ENCODE data around the gene PTPRR. TPM values are rescaled to one million over a fixed set of nuclear protein-coding genes. Genes with fewer than 3 reads are reported as not detected.

The PTPRR gene, protein sequence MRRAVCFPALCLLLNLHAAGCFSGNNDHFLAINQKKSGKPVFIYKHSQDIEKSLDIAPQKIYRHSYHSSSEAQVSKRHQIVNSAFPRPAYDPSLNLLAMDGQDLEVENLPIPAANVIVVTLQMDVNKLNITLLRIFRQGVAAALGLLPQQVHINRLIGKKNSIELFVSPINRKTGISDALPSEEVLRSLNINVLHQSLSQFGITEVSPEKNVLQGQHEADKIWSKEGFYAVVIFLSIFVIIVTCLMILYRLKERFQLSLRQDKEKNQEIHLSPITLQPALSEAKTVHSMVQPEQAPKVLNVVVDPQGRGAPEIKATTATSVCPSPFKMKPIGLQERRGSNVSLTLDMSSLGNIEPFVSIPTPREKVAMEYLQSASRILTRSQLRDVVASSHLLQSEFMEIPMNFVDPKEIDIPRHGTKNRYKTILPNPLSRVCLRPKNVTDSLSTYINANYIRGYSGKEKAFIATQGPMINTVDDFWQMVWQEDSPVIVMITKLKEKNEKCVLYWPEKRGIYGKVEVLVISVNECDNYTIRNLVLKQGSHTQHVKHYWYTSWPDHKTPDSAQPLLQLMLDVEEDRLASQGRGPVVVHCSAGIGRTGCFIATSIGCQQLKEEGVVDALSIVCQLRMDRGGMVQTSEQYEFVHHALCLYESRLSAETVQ
- polyA plus RNA-seq (2013): not detected

- POLR2A ChIA-PET: no interaction called here
- 6% methylated on average over 16 of the region's 29 CpGs for WGBS (ENCODE audit: insufficient coverage)
- DNase-seq: no peak
- Histone ChIP-seq H3K4me1 (ENCODE audit: control extremely low read depth in 1 of 4, control insufficient read depth in 4 of 4, insufficient read depth in 4 of 4, low read length in 3 of 4) (peaks cover 0 to 3% (median 0%) of the 10 kb centered on the region in 4 experiments), H3K9me3 (ENCODE audit: control extremely low read depth in 1 of 5, control insufficient read depth in 4 of 5, insufficient read depth in 2 of 5, low read depth in 1 of 5, low read length in 4 of 5) (peaks cover 0 to 2% (median 0%) of the 10 kb centered on the region in 5 experiments), H3K4me3 (ENCODE audit: control insufficient read depth in 1 of 7, extremely low read depth in 1 of 7, insufficient read depth in 4 of 7, low read depth in 2 of 7, low read length in 6 of 7) (no peak within 1 kb of the TSS), H3K36me3 (ENCODE audit: control insufficient read depth in 4 of 4, insufficient read depth in 4 of 4, low read length in 3 of 4) (no peaks in the 10 kb centered on the region), H3K27me3 (replicated peaks in 2 of 5; ENCODE audit: control insufficient read depth in 4 of 5, insufficient read depth in 5 of 5, low read length in 4 of 5) (peaks cover 0 to 33% (median 20%) of the 10 kb centered on the region in 5 experiments), H3K27ac (ENCODE audit: insufficient read depth in 1 of 2, low read depth in 1 of 2, low read length in 2 of 2, poor library complexity in 1 of 2, severe bottlenecking in 2 of 2) (no peak within 1 kb of the TSS)
- CTCF ChIA-PET: no interaction called here
Observed at GRCh38 chr12:70920251-70920851, at the start of gene PTPRR. Gene PTPRR (minus strand): TSS chr12:70920738. CDS start chr12:70920390, 348 bp downstream.

DNA sequence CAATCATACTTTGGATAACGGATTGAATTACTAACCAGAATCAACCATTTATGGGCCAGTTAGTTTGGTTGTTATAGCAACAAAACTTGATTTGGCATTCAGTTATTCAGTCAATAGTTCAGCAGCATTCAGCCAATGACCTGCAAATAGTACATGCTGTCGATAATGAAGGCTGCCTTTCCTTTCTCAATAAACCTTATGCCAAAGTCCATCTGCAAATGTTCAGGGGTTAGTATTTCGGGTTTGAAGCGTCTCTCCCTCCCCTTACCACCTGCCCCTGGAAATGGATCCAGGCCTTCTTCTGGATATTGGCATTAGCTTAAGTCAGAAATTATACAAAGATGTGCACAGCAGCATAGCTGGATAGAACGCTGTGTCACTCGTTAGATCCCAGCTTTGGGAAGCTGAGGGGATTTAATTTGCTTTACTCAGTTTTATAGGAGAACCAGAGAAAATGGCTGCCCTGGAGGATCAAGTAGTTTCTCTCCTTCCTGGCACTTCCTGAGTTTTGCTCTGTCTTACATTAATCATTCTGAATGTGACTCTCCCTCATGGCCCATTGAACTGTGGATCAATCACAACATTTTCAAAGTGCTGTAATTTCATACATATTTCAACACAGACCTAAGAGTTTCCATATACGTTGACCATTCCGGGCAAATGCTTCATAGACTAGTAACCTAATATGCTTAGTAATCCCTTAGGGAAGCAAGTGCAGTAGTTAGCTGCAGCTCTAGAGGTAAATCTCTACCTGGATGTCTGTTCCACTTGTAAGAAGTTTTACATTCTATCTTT, 46.7 kb upstream of the PTPRR start:
- ChIA-PET POLR2A (no interaction called here), CTCF (no interaction called here)
- H3K27me3 ChIP-seq (replicated peaks in 2 of 5; ENCODE audit: control insufficient read depth in 4 of 5, insufficient read depth in 5 of 5, low read length in 4 of 5): no peaks in the 10 kb centered on the region
- no peaks in the 10 kb centered on the region for H3K36me3 ChIP-seq (ENCODE audit: control insufficient read depth in 4 of 4, insufficient read depth in 4 of 4, low read length in 3 of 4)
- WGBS (ENCODE audit: insufficient coverage): 100% methylated on average over 1 of the region's 8 CpGs
- H3K4me1 ChIP-seq (ENCODE audit: control extremely low read depth in 1 of 4, control insufficient read depth in 4 of 4, insufficient read depth in 4 of 4, low read length in 3 of 4): peaks cover 0 to 20% (median 0%) of the 10 kb centered on the region in 4 experiments
- H3K4me3 ChIP-seq (ENCODE audit: control insufficient read depth in 1 of 7, extremely low read depth in 1 of 7, insufficient read depth in 4 of 7, low read depth in 2 of 7, low read length in 6 of 7): peak overlapping the region in 1 of 7 experiments; percentile 32
- no peak for DNase-seq
- H3K9me3 ChIP-seq (ENCODE audit: control extremely low read depth in 1 of 5, control insufficient read depth in 4 of 5, insufficient read depth in 2 of 5, low read depth in 1 of 5, low read length in 4 of 5): no peaks in the 10 kb centered on the region
- H3K27ac ChIP-seq (ENCODE audit: insufficient read depth in 1 of 2, low read depth in 1 of 2, low read length in 2 of 2, poor library complexity in 1 of 2, severe bottlenecking in 2 of 2): no peak overlapping the region

DNA sequence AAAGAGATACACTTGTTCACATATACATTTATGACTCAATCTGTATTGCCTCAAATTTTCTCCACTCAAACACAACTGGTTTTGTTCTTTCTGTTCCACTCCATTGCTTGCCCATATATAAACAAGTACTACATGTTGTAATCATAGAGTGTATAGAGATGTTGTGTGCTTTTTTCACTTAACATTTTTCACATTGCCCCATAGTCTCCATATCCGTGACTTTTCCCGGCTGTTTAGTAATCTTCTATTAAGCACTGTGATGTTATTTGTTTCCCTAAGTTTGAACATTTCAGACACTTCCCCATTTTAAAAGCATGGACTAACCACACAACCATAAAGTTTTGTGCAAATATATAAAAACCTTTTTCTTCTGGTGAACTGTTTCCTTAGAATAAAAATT, 45.5 kb upstream of the PTPRR start:
- POLR2A ChIA-PET: no interaction called here
- no CpG with 5 or more reads among the region's 2 CpGs for WGBS (ENCODE audit: insufficient coverage)

DNA sequence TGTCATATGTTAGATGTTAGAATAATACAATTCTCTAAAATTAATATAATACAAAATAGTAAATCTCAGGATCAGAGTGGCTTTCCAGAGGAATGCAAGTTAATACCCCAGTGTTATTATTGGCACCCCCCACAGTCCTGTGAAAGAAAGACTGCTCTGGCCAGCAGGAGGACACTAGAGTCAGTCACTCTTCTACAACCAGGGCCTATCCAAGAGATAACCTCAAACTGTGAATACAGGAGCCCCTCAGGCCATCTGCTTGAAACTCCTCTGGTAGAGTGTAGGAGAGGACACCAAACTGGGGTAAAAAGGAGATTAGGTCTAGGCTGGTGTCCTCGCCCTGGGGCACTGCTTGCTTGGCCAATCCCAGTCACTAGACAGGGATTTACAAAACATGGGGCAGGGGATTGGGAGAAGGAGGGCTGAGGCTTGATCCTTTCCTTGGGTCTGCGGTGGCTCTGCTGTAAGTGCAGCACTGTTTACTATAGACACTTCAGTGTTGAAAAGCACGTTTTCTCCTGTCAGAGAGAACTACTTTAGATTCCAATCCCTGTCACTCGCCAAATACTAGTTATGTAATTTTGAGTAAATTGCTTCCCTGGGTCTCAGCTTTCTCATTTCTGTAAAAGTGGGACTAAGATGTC, 44.5 kb upstream of the PTPRR start:
- 100% methylated on average over 3 of the region's 4 CpGs for WGBS (ENCODE audit: insufficient coverage)

More for the DNA sequence above, 45.5 kb upstream of the PTPRR start:
- DNase-seq: peak in 2 of 3 donors; percentile 13 to 17
- H3K27ac ChIP-seq (ENCODE audit: insufficient read depth in 1 of 2, low read depth in 1 of 2, low read length in 2 of 2, poor library complexity in 1 of 2, severe bottlenecking in 2 of 2): no peak overlapping the region
- no peak overlapping the region for H3K4me3 ChIP-seq (ENCODE audit: control insufficient read depth in 1 of 7, extremely low read depth in 1 of 7, insufficient read depth in 4 of 7, low read depth in 2 of 7, low read length in 6 of 7)
- no peaks in the 10 kb centered on the region for H3K9me3 ChIP-seq (ENCODE audit: control extremely low read depth in 1 of 5, control insufficient read depth in 4 of 5, insufficient read depth in 2 of 5, low read depth in 1 of 5, low read length in 4 of 5)
- H3K36me3 ChIP-seq (ENCODE audit: control insufficient read depth in 4 of 4, insufficient read depth in 4 of 4, low read length in 3 of 4): no peaks in the 10 kb centered on the region
- CTCF ChIA-PET: no interaction called here
- no peaks in the 10 kb centered on the region for H3K27me3 ChIP-seq (replicated peaks in 2 of 5; ENCODE audit: control insufficient read depth in 4 of 5, insufficient read depth in 5 of 5, low read length in 4 of 5)
- H3K4me1 ChIP-seq (ENCODE audit: control extremely low read depth in 1 of 4, control insufficient read depth in 4 of 4, insufficient read depth in 4 of 4, low read length in 3 of 4): peaks cover 0 to 22% (median 0%) of the 10 kb centered on the region in 4 experiments

GRCh38 chr12:70963081-70963660, 42.6 kb upstream of the PTPRR start:
- H3K36me3 ChIP-seq (ENCODE audit: control insufficient read depth in 4 of 4, insufficient read depth in 4 of 4, low read length in 3 of 4): no peaks in the 10 kb centered on the region
- no peaks in the 10 kb centered on the region for H3K27me3 ChIP-seq (replicated peaks in 2 of 5; ENCODE audit: control insufficient read depth in 4 of 5, insufficient read depth in 5 of 5, low read length in 4 of 5)
- DNase-seq: no peak
- CTCF ChIA-PET: no interaction called here
- POLR2A ChIA-PET: no interaction called here
- no peaks in the 10 kb centered on the region for H3K9me3 ChIP-seq (ENCODE audit: control extremely low read depth in 1 of 5, control insufficient read depth in 4 of 5, insufficient read depth in 2 of 5, low read depth in 1 of 5, low read length in 4 of 5)
- H3K27ac ChIP-seq (ENCODE audit: insufficient read depth in 1 of 2, low read depth in 1 of 2, low read length in 2 of 2, poor library complexity in 1 of 2, severe bottlenecking in 2 of 2): no peak overlapping the region
- H3K4me3 ChIP-seq (ENCODE audit: control insufficient read depth in 1 of 7, extremely low read depth in 1 of 7, insufficient read depth in 4 of 7, low read depth in 2 of 7, low read length in 6 of 7): no peak overlapping the region
- 94% methylated on average over 2 of the region's 3 CpGs for WGBS (ENCODE audit: insufficient coverage)
- peaks cover 0 to 22% (median 0%) of the 10 kb centered on the region in 4 experiments for H3K4me1 ChIP-seq (ENCODE audit: control extremely low read depth in 1 of 4, control insufficient read depth in 4 of 4, insufficient read depth in 4 of 4, low read length in 3 of 4)

More for the DNA sequence above, 44.5 kb upstream of the PTPRR start:
- Histone ChIP-seq H3K27me3 (replicated peaks in 2 of 5; ENCODE audit: control insufficient read depth in 4 of 5, insufficient read depth in 5 of 5, low read length in 4 of 5) (no peaks in the 10 kb centered on the region), H3K9me3 (ENCODE audit: control extremely low read depth in 1 of 5, control insufficient read depth in 4 of 5, insufficient read depth in 2 of 5, low read depth in 1 of 5, low read length in 4 of 5) (no peaks in the 10 kb centered on the region), H3K36me3 (ENCODE audit: control insufficient read depth in 4 of 4, insufficient read depth in 4 of 4, low read length in 3 of 4) (no peaks in the 10 kb centered on the region), H3K4me3 (ENCODE audit: control insufficient read depth in 1 of 7, extremely low read depth in 1 of 7, insufficient read depth in 4 of 7, low read depth in 2 of 7, low read length in 6 of 7) (no peak overlapping the region), H3K27ac (ENCODE audit: insufficient read depth in 1 of 2, low read depth in 1 of 2, low read length in 2 of 2, poor library complexity in 1 of 2, severe bottlenecking in 2 of 2) (no peak overlapping the region), H3K4me1 (ENCODE audit: control extremely low read depth in 1 of 4, control insufficient read depth in 4 of 4, insufficient read depth in 4 of 4, low read length in 3 of 4) (peaks cover 0 to 22% (median 0%) of the 10 kb centered on the region in 4 experiments)
- ChIA-PET POLR2A (no interaction called here), CTCF (no interaction called here)
- no peak for DNase-seq

GRCh38 chr12:70962226-70962794, 41.8 kb upstream of the PTPRR start:
- WGBS (ENCODE audit: insufficient coverage): 49% methylated on average over 2 of the region's 2 CpGs
- no peaks in the 10 kb centered on the region for H3K9me3 ChIP-seq (ENCODE audit: control extremely low read depth in 1 of 5, control insufficient read depth in 4 of 5, insufficient read depth in 2 of 5, low read depth in 1 of 5, low read length in 4 of 5)
- no peak for DNase-seq
- no peak overlapping the region for H3K4me3 ChIP-seq (ENCODE audit: control insufficient read depth in 1 of 7, extremely low read depth in 1 of 7, insufficient read depth in 4 of 7, low read depth in 2 of 7, low read length in 6 of 7)
- no peaks in the 10 kb centered on the region for H3K36me3 ChIP-seq (ENCODE audit: control insufficient read depth in 4 of 4, insufficient read depth in 4 of 4, low read length in 3 of 4)
- H3K27me3 ChIP-seq (replicated peaks in 2 of 5; ENCODE audit: control insufficient read depth in 4 of 5, insufficient read depth in 5 of 5, low read length in 4 of 5): no peaks in the 10 kb centered on the region
- H3K4me1 ChIP-seq (ENCODE audit: control extremely low read depth in 1 of 4, control insufficient read depth in 4 of 4, insufficient read depth in 4 of 4, low read length in 3 of 4): peaks cover 0 to 22% (median 0%) of the 10 kb centered on the region in 4 experiments
- H3K27ac ChIP-seq (ENCODE audit: insufficient read depth in 1 of 2, low read depth in 1 of 2, low read length in 2 of 2, poor library complexity in 1 of 2, severe bottlenecking in 2 of 2): no peak overlapping the region
- ChIA-PET POLR2A (no interaction called here), CTCF (no interaction called here)

Data from common myeloid progenitor, CD34-positive (primary cell).